Omental fat pad (tissue), 4 donors: Measurements from ENCODE around the gene CLNK. TPM values are rescaled to one million over a fixed set of nuclear protein-coding genes. Genes with fewer than 3 reads are reported as not detected.

Experiments used
- ATAC-seq: fragments of 150-250 bp; one replicate; pipeline ENCODE4 v1.9.1; 2016; ENCODE audit warnings: mild to moderate bottlenecking, moderate library complexity; ENCODE audit not compliant: low FRiP score
- DNase-seq: peaks from one replicate; pipeline ENCODE4 v3.0.0-alpha.2; 2019; ENCODE audit warnings: low spot score
- total RNA-seq, 4 donors: library from RNA; depleted of rRNA; stranded (reverse); fragments of >200 nt; gene quantifications; one replicate each; pipeline ENCODE4 v1.1.0, GENCODE V29; 2016
- TF ChIP-seq, protein P1 (sequence below), 3 donors: fragments of 450-650 bp; IDR thresholded peaks; one replicate each; pipeline ENCODE4 v1.5.1; 2016 to 2017; ENCODE audit warnings: antibody characterized with exemption in 3 of 3, mild to moderate bottlenecking in 3 of 3, moderate library complexity in 2 of 3

The CLNK gene, protein sequence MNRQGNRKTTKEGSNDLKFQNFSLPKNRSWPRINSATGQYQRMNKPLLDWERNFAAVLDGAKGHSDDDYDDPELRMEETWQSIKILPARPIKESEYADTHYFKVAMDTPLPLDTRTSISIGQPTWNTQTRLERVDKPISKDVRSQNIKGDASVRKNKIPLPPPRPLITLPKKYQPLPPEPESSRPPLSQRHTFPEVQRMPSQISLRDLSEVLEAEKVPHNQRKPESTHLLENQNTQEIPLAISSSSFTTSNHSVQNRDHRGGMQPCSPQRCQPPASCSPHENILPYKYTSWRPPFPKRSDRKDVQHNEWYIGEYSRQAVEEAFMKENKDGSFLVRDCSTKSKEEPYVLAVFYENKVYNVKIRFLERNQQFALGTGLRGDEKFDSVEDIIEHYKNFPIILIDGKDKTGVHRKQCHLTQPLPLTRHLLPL
- total RNA-seq, result not detected

DNA sequence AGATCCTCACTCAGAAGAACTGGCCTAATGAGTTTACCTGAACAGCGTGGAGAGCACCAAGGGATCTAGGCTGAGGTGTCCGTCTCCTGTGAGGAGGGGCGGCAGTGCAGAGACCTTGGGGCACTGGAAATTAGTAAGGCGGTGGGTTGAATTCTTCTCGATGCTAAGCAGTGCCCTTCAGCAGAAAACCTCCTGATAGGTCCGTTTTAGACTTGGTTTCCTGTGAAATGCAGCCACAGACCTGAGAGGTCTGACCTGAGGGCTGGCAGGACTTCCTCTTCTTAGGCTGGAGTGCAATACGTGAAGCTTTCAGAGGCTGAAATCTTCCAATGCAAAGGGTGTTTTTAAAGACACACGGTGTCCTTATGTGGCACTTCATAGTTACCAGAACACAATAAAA lies at the start of gene CLNK:
Gene CLNK (minus strand): TSS at position 138 of the 400 bp plus-strand sequence. CDS start 16,899 bp downstream, outside the sequence.
- DNase-seq (no peak), ATAC-seq (no peak)
- TF ChIP-seq, protein P1, sequence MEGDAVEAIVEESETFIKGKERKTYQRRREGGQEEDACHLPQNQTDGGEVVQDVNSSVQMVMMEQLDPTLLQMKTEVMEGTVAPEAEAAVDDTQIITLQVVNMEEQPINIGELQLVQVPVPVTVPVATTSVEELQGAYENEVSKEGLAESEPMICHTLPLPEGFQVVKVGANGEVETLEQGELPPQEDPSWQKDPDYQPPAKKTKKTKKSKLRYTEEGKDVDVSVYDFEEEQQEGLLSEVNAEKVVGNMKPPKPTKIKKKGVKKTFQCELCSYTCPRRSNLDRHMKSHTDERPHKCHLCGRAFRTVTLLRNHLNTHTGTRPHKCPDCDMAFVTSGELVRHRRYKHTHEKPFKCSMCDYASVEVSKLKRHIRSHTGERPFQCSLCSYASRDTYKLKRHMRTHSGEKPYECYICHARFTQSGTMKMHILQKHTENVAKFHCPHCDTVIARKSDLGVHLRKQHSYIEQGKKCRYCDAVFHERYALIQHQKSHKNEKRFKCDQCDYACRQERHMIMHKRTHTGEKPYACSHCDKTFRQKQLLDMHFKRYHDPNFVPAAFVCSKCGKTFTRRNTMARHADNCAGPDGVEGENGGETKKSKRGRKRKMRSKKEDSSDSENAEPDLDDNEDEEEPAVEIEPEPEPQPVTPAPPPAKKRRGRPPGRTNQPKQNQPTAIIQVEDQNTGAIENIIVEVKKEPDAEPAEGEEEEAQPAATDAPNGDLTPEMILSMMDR (IDR thresholded peaks at IDR 0.05), result no peak

DNA sequence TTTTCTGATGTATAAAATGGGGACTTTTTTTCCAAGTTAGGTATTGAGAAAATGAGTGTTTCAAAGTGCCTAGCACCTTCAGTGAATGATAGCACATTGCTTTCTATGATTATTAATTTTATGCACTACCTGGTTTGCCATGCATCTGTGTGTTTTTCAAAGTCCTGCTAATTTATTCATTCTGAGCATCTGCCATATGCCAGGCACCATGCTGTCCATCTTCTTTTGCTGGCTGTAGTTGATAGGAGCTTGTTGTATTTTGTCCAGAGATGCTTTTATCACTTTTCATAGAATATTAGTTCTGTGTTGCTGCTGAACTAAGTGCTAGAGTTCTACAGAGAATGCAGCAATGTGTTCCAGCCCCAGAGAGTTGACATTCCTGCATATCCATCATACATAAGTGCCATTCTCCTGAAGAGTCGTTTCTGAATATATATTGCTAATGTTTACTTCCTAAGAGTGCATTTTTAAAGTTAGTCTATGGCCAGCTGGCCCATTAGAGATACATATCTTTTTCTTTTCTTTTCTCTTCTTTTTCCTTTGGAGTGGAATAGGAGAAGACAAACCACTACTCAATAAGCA lies 49.0 kb upstream of the CLNK start:
- TF ChIP-seq, protein P1 (IDR thresholded peaks at IDR 0.05), result no peak
- DNase-seq (no peak), ATAC-seq (no peak)

DNA sequence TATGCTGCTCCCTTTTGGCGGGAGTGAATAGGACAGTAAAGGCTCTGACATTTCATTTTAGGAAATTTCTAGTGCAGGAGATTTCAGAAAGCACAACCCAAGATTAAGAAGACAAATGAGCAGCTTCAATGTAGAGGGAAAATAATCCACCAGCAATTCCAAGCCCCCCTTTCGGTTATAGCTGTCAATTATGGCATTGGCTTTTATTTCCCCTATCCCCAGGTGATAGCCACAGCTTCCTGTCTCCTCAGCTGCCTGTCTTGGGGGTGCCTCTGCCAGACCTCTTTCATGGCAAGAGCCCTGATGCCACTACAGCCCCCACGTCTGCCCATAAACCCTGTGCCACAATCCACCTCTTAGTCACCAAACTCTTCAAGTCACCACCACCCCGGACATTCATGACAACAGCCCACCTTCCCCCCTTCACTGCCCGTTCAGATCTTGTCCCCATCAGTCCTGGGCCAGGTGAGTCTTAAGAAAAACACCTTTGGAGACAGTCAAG lies 48.4 kb upstream of the CLNK start:
- TF ChIP-seq, protein P1 (IDR thresholded peaks at IDR 0.05), result no peak
- DNase-seq (no peak), ATAC-seq (no peak)

DNA sequence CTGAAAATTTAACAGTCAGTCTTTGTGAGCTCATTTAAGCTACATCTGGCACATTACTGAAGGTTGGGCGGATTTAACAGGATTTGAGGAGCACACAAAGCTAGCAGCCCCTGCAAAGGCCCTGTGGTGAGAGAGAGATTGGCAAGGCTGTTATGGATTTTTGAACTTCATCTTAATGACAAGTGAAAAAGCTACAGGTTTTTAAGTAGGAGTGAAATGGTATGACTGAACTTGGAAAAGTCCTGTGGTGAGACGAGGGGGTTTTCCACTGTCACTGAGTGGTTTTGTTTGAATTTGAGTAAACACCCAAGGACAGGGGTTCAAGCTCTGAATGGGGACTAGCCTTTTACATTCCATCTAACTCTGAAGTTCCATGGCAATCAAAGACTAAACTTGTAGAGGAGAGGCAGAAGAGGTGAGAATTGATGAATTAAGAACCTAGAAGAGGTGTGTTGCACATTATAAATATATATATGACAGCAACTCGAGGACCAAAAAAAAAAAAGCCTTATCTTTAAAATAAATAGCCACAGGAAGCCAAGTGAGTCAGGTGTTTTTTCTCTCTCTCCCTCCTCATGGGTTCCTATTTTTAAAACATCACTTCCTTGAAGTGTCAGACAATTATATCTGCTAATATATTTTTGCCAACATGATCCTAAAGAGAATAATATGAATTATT lies 47.8 kb upstream of the CLNK start:
- no peak for ATAC-seq
- TF ChIP-seq, protein P1 (IDR thresholded peaks at IDR 0.05), result no peak
- DNase-seq, result no peak

DNA sequence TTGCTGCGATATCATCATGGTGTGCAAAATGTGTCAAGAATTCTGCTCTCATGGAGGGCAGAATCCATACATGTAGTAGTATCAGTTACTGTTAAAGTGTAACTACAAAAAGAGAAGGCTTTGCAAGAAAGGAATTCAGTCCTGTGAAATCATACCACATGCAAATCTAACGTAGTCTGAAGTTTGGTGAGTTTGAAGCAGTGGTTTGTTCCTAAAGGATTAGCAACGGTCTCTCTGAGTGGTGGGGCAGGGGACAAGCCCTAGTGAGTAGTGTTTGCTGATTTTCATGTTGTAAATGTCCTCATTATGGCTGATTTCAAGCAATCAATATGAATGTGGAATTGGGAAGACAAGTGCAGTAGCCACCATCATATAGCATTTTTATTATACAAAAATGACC lies 47.1 kb upstream of the CLNK start:
- DNase-seq (no peak), ATAC-seq (no peak)
- TF ChIP-seq, protein P1 (IDR thresholded peaks at IDR 0.05), result no peak

DNA sequence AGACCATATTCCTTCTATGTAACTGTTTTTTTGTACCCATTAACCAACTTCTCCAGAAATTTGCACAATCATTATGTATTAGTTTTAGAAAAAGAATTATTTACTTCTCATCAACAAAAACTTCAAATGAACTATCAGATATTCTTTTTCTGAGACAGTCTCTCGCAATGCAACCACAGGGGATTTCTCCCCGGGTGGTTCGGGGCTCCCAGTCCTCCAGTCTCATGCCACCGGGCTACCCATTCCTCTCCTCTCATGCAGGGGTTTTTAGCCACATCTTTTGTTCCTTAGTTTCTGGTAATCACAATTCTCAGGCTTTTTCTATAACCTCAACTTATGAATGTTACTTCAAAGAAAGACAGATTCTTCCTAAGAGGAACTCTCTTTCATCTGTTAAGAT lies 46.6 kb upstream of the CLNK start:
- no peak for ATAC-seq
- TF ChIP-seq, protein P1 (IDR thresholded peaks at IDR 0.05), result no peak
- DNase-seq, result no peak
